Urinary bladder (tissue), 4 donors: ENCODE data around the gene INPP5F. TPM values are rescaled to one million over a fixed set of nuclear protein-coding genes. Genes with fewer than 3 reads are reported as not detected.

Source experiments
- DNase-seq: peaks from one replicate; pipeline ENCODE4 v3.0.0-alpha.2; 2015; ENCODE audit errors: extremely low spot score
- H3K27ac ChIP-seq: one replicate; pipeline ENCODE4 v1.5.1; 2013; ENCODE audit warnings: low read depth, mild to moderate bottlenecking, moderate library complexity
- H3K36me3 ChIP-seq: one replicate; pipeline ENCODE4 v1.6.1; 2013; ENCODE audit warnings: mild to moderate bottlenecking, moderate library complexity; ENCODE audit not compliant: insufficient read depth
- H3K4me1 ChIP-seq: one replicate; pipeline ENCODE4 v1.6.1; 2013; ENCODE audit warnings: mild to moderate bottlenecking, moderate library complexity; ENCODE audit not compliant: insufficient read depth
- H3K4me3 ChIP-seq: one replicate; pipeline ENCODE4 v1.5.1; 2013; ENCODE audit warnings: low read depth, low read length
- WGBS: extraction: QIAGEN DNeasy Blood & Tissue Kit; methylation state at CpG from one replicate; pipeline ENCODE4 v1.1.7; 2013; 5-methylcytosine and 5-hydroxymethylcytosine counted together
- polyA plus RNA-seq: library from polyadenylated mRNA; stranded (reverse); fragments of 200-250 nt; gene quantifications from one replicate; pipeline ENCODE4 v1.2.3, GENCODE V29; 2013
- total RNA-seq: library from RNA; depleted of rRNA; stranded (reverse); fragments of >200 nt; gene quantifications from one replicate; pipeline ENCODE4 v1.2.3, GENCODE V29; 2014
- donor health status: healthy with polysubstance abuse.
- donor health status: healthy.

The INPP5F gene
- total and polyA plus RNA-seq, 2 donors, result 11.6 to 58.3 TPM

- Histone ChIP-seq H3K36me3 (no peaks in the 10 kb centered on the region), H3K27ac (no peak overlapping the region), H3K4me1 (no peaks in the 10 kb centered on the region), H3K4me3 (no peak overlapping the region)
- 85% methylated on average over 3 of the region's 3 CpGs for WGBS
- no peak for DNase-seq
Observed at GRCh38 chr10:119723624-119724023, 2.2 kb upstream of the INPP5F start.

- no peaks in the 10 kb centered on the region for H3K4me1 ChIP-seq
- 20% methylated on average over 21 of the region's 21 CpGs for WGBS
- no peaks in the 10 kb centered on the region for H3K36me3 ChIP-seq
- peak overlapping the region; percentile 89 for H3K27ac ChIP-seq
- DNase-seq, result peak; percentile 28
- H3K4me3 ChIP-seq, result peak overlapping the region; percentile 97
Observed at GRCh38 chr10:119724593-119725516, 995 bp upstream of the INPP5F start.

- under 1% methylated on average over 32 of the region's 32 CpGs for WGBS
- Histone ChIP-seq H3K27ac (peak overlapping the region; percentile 89), H3K36me3 (no peaks in the 10 kb centered on the region), H3K4me3 (peak overlapping the region; percentile 97), H3K4me1 (no peaks in the 10 kb centered on the region)
- no peak for DNase-seq
Observed at GRCh38 chr10:119725517-119725827, 378 bp upstream of the INPP5F start.

- no peak overlapping the region for H3K27ac ChIP-seq
- 49% methylated on average over 14 of the region's 14 CpGs for WGBS
- DNase-seq, result no peak
Observed at GRCh38 chr10:119726676-119727261, 919 bp downstream of the INPP5F start.

GRCh38 chr10:119728172-119728800 is 2.4 kb downstream of the INPP5F start:
- Histone ChIP-seq H3K4me3 (no peak overlapping the region), H3K36me3 (no peaks in the 10 kb centered on the region), H3K4me1 (no peaks in the 10 kb centered on the region), H3K27ac (no peak overlapping the region)
- DNase-seq, result no peak
- 77% methylated on average over 3 of the region's 3 CpGs for WGBS

More at GRCh38 chr10:119726676-119727261, 919 bp downstream of the INPP5F start:
- no peaks in the 10 kb centered on the region for H3K36me3 ChIP-seq
- peak overlapping the region; percentile 97 for H3K4me3 ChIP-seq
- no peaks in the 10 kb centered on the region for H3K4me1 ChIP-seq

GRCh38 chr10:119734396-119735332 is 8.8 kb downstream of the INPP5F start:
- H3K27ac ChIP-seq, result no peak overlapping the region
- WGBS, result 46% methylated on average over 1 of the region's 1 CpG
- H3K4me1 ChIP-seq, result no peaks in the 10 kb centered on the region
- no peaks in the 10 kb centered on the region for H3K36me3 ChIP-seq
- no peak overlapping the region for H3K4me3 ChIP-seq
- no peak for DNase-seq

- no peak overlapping the region for H3K4me3 ChIP-seq
- H3K27ac ChIP-seq, result no peak overlapping the region
Observed at GRCh38 chr10:119735451-119735850, 9.6 kb downstream of the INPP5F start.

GRCh38 chr10:119736220-119736619 is 10.4 kb downstream of the INPP5F start:
- Histone ChIP-seq H3K4me3 (no peak overlapping the region), H3K4me1 (no peaks in the 10 kb centered on the region), H3K27ac (no peak overlapping the region), H3K36me3 (no peaks in the 10 kb centered on the region)
- WGBS, result 94% methylated on average over 1 of the region's 1 CpG
- no peak for DNase-seq

More at GRCh38 chr10:119735451-119735850, 9.6 kb downstream of the INPP5F start:
- Histone ChIP-seq H3K4me1 (no peaks in the 10 kb centered on the region), H3K36me3 (no peaks in the 10 kb centered on the region)
- WGBS, result 89% methylated on average over 3 of the region's 3 CpGs
- no peak for DNase-seq

GRCh38 chr10:119737039-119737663 is 11.3 kb downstream of the INPP5F start:
- H3K4me3 ChIP-seq, result no peak overlapping the region
- WGBS, result 93% methylated on average over 2 of the region's 2 CpGs
- H3K36me3 ChIP-seq, result no peaks in the 10 kb centered on the region
- no peak for DNase-seq
- no peaks in the 10 kb centered on the region for H3K4me1 ChIP-seq
- H3K27ac ChIP-seq, result peak overlapping the region; percentile 10

- Histone ChIP-seq H3K36me3 (no peaks in the 10 kb centered on the region), H3K4me3 (no peak overlapping the region), H3K4me1 (no peaks in the 10 kb centered on the region), H3K27ac (no peak overlapping the region)
- DNase-seq, result no peak
- 55% methylated on average over 1 of the region's 1 CpG for WGBS
Observed at GRCh38 chr10:119737823-119738222, 12.0 kb downstream of the INPP5F start.

GRCh38 chr10:119738962-119739361 is 13.1 kb downstream of the INPP5F start:
- no peak overlapping the region for H3K27ac ChIP-seq
- DNase-seq, result no peak
- 93% methylated on average over 1 of the region's 1 CpG for WGBS

GRCh38 chr10:119740096-119740495 is 14.2 kb downstream of the INPP5F start:
- no peak for DNase-seq
- Histone ChIP-seq H3K4me3 (no peak overlapping the region), H3K4me1 (no peaks in the 10 kb centered on the region), H3K36me3 (no peaks in the 10 kb centered on the region), H3K27ac (no peak overlapping the region)
- WGBS, result 89% methylated on average over 3 of the region's 3 CpGs

More at GRCh38 chr10:119738962-119739361, 13.1 kb downstream of the INPP5F start:
- Histone ChIP-seq H3K4me3 (no peak overlapping the region), H3K4me1 (no peaks in the 10 kb centered on the region), H3K36me3 (no peaks in the 10 kb centered on the region)
